H1 (cell line): ENCODE measurements around the gene GRM4. TPM values are rescaled to one million over a fixed set of nuclear protein-coding genes. Genes with fewer than 3 reads are reported as not detected.

ENCODE experiments used
- TEAD4 ChIP-seq: IDR thresholded peaks from 2 replicates; pipeline ENCODE4 v1.6.1; 2012; ENCODE audit warnings: low read depth, low read length, inconsistent platforms, mixed read lengths
- polyA plus RNA-seq, 7 experiments: library from polyadenylated mRNA; depleted of rRNA in 3 of 7; stranded (reverse) in 5 of 7; unstranded in 2 of 7; fragments of >200 nt in 5 of 7; fragments of 200-250 nt in 2 of 7; gene quantifications; 1 replicate in 5 of 7; 2 replicates in 1 of 7; 4 replicates in 1 of 7; pipeline versions ENCODE4 v1.2.1 to v1.2.3, GENCODE V29; 2011 to 2013; ENCODE audit warnings: missing spikeins in 2 of 7, mixed read lengths in 2 of 7
- total RNA-seq: library from RNA; stranded (reverse); fragmentation: NEBNext Ultra II Directional; extraction: Animal tissue kit (Norgen Biotek cat#: 25700); gene quantifications from 2 replicates; pipeline ENCODE4 v1.2.1, GENCODE V29; 2021
- TF ChIP-seq, protein P1 (sequence below): fragments of 300-600 bp; sonication (generic); IDR thresholded peaks from 2 replicates; pipeline ENCODE4 v1.7.1; 2012; ENCODE audit warnings: low read length, moderate library complexity, mild to moderate bottlenecking, inconsistent platforms; ENCODE audit not compliant: insufficient replicate concordance

The GRM4 gene
- total and polyA plus RNA-seq, 2 of the 8 experiments (the other 6 are each of a cell fraction or from before 2014, with no cell fraction given): 19.6 to 21.5 TPM

DNA sequence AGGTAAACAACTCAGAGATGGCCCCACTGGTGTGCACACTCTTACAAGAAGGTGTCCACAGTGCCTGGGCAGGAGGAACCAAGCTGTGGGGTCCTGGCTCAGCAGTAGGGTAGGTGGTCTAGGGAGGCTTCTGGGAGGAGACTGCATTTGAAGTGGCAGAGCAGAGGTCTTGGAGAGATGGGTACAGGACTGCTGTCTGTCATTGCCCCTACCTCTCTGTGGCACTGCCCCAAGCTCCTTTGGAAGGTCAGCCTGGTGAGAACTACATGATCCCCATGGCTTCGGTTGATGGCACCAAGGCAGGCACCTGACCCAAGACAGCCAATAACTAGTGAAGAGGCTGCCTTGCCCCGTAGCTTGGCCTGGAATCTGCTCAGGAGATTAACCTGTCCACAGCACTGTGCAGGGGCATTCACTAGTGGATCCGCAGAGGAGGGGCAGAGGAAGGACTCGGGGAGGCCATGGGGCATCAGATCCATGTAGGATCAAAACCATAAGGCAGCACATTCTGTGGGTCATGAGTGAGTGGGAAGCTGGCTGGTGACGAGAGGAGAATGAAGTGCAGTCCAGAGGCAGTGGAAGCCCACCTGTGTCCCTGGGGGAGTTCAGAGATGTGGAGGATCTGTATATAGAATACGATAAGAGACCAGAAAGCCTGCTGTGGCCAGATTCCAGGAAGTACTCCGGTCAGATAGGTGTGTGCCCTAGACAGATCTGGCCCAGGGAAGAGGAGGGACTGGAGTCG, 162.0 kb downstream of the GRM4 start (continued):
- TF ChIP-seq, protein P1, sequence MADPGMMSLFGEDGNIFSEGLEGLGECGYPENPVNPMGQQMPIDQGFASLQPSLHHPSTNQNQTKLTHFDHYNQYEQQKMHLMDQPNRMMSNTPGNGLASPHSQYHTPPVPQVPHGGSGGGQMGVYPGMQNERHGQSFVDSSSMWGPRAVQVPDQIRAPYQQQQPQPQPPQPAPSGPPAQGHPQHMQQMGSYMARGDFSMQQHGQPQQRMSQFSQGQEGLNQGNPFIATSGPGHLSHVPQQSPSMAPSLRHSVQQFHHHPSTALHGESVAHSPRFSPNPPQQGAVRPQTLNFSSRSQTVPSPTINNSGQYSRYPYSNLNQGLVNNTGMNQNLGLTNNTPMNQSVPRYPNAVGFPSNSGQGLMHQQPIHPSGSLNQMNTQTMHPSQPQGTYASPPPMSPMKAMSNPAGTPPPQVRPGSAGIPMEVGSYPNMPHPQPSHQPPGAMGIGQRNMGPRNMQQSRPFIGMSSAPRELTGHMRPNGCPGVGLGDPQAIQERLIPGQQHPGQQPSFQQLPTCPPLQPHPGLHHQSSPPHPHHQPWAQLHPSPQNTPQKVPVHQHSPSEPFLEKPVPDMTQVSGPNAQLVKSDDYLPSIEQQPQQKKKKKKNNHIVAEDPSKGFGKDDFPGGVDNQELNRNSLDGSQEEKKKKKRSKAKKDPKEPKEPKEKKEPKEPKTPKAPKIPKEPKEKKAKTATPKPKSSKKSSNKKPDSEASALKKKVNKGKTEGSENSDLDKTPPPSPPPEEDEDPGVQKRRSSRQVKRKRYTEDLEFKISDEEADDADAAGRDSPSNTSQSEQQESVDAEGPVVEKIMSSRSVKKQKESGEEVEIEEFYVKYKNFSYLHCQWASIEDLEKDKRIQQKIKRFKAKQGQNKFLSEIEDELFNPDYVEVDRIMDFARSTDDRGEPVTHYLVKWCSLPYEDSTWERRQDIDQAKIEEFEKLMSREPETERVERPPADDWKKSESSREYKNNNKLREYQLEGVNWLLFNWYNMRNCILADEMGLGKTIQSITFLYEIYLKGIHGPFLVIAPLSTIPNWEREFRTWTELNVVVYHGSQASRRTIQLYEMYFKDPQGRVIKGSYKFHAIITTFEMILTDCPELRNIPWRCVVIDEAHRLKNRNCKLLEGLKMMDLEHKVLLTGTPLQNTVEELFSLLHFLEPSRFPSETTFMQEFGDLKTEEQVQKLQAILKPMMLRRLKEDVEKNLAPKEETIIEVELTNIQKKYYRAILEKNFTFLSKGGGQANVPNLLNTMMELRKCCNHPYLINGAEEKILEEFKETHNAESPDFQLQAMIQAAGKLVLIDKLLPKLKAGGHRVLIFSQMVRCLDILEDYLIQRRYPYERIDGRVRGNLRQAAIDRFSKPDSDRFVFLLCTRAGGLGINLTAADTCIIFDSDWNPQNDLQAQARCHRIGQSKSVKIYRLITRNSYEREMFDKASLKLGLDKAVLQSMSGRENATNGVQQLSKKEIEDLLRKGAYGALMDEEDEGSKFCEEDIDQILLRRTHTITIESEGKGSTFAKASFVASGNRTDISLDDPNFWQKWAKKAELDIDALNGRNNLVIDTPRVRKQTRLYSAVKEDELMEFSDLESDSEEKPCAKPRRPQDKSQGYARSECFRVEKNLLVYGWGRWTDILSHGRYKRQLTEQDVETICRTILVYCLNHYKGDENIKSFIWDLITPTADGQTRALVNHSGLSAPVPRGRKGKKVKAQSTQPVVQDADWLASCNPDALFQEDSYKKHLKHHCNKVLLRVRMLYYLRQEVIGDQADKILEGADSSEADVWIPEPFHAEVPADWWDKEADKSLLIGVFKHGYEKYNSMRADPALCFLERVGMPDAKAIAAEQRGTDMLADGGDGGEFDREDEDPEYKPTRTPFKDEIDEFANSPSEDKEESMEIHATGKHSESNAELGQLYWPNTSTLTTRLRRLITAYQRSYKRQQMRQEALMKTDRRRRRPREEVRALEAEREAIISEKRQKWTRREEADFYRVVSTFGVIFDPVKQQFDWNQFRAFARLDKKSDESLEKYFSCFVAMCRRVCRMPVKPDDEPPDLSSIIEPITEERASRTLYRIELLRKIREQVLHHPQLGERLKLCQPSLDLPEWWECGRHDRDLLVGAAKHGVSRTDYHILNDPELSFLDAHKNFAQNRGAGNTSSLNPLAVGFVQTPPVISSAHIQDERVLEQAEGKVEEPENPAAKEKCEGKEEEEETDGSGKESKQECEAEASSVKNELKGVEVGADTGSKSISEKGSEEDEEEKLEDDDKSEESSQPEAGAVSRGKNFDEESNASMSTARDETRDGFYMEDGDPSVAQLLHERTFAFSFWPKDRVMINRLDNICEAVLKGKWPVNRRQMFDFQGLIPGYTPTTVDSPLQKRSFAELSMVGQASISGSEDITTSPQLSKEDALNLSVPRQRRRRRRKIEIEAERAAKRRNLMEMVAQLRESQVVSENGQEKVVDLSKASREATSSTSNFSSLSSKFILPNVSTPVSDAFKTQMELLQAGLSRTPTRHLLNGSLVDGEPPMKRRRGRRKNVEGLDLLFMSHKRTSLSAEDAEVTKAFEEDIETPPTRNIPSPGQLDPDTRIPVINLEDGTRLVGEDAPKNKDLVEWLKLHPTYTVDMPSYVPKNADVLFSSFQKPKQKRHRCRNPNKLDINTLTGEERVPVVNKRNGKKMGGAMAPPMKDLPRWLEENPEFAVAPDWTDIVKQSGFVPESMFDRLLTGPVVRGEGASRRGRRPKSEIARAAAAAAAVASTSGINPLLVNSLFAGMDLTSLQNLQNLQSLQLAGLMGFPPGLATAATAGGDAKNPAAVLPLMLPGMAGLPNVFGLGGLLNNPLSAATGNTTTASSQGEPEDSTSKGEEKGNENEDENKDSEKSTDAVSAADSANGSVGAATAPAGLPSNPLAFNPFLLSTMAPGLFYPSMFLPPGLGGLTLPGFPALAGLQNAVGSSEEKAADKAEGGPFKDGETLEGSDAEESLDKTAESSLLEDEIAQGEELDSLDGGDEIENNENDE: no peak
- no peak for TF ChIP-seq TEAD4
- TF ChIP-seq, all 59 proteins: peak for 0
